Measurements from ENCODE around the gene CYTH2.

Gene CYTH2

DNA sequence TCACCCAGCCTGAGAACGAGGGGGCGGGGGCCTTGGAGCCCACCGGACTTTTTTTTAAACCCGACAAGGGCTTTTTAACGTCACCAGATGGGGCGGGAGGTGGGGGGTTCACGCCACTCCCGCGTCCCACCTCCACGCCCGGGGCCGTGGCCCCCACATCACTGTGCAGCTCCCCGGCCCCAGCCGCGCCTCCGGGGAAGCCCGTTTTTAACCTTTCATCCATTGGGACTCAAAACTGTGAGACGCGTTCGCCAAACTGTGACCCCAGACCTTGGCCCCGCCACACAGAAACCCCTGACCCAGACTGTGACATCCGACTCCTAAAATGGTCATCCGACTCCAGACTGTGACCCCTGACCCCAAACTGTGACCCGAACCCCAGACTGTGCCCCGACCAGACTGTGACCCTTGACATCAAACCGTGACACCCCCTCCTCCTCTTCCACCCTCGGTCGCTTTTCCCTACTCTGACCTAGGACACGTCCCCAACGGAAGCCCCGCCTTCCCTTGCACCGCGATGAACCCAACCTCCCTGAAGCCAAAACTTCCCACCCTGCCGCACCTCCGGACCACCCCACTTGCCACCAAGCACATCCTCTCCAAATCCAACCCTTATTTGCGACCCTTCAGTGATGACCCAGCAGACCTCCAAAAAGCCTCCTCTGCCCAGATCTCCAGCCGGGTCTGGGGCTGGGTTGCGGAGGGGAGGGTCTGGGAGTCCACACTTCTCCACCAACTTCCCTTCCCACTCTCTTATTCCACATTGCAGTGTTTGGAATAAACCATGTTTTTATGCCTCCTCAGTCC lies 24.8 kb upstream of the CYTH2 start:
- H3K4me3 ChIP-seq = peak overlapping the region; percentile 82 to 99
- DNase-seq = no peak

DNA sequence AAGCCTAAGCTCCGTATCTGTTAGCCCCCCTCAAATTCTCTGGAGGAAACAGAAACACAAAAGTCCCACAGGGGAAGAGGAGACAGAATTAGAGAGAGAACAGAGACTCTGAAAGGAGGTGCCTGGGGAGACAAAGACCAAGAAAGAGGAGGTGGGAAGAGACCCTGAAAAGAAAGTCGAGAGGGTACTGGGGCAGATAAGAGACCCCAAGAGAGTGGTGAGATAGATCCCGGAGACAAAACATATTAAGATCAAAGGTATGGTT lies 24.3 kb upstream of the CYTH2 start:
- Histone ChIP-seq H3K9me3 (no peaks in the 10 kb centered on the region), H3K4me1 (peaks cover 0 to 27% (median 21%) of the 10 kb centered on the region in 4 donors), H3K27ac (peak overlapping the region; percentile 83 to 92), H3K36me3 (peaks cover 16 to 30% (median 26%) of the 10 kb centered on the region in 3 donors), H3K4me3 (peak overlapping the region; percentile 82 to 99), H3K27me3 (peaks cover 0 to 24% of the 10 kb centered on the region in 2 donors)
- TF ChIP-seq, protein P1, sequence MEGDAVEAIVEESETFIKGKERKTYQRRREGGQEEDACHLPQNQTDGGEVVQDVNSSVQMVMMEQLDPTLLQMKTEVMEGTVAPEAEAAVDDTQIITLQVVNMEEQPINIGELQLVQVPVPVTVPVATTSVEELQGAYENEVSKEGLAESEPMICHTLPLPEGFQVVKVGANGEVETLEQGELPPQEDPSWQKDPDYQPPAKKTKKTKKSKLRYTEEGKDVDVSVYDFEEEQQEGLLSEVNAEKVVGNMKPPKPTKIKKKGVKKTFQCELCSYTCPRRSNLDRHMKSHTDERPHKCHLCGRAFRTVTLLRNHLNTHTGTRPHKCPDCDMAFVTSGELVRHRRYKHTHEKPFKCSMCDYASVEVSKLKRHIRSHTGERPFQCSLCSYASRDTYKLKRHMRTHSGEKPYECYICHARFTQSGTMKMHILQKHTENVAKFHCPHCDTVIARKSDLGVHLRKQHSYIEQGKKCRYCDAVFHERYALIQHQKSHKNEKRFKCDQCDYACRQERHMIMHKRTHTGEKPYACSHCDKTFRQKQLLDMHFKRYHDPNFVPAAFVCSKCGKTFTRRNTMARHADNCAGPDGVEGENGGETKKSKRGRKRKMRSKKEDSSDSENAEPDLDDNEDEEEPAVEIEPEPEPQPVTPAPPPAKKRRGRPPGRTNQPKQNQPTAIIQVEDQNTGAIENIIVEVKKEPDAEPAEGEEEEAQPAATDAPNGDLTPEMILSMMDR (IDR thresholded peaks at IDR 0.05) = no peak
- DNase-seq = no peak
- intact Hi-C loops (cut with DNase I; ENCODE audit: low total_unique reads) = no loop called here

More for the DNA sequence above, 24.8 kb upstream of the CYTH2 start:
- Histone ChIP-seq H3K9me3 (no peaks in the 10 kb centered on the region), H3K36me3 (peaks cover 11 to 25% (median 21%) of the 10 kb centered on the region in 3 donors), H3K4me1 (peaks cover 0 to 27% (median 21%) of the 10 kb centered on the region in 4 donors), H3K27me3 (peaks cover 0 to 29% of the 10 kb centered on the region in 2 donors), H3K27ac (peak overlapping the region; percentile 83 to 92)
- TF ChIP-seq, protein P1 (IDR thresholded peaks at IDR 0.05) = no peak
- intact Hi-C loops (cut with DNase I; ENCODE audit: low total_unique reads) = no loop called here

DNA sequence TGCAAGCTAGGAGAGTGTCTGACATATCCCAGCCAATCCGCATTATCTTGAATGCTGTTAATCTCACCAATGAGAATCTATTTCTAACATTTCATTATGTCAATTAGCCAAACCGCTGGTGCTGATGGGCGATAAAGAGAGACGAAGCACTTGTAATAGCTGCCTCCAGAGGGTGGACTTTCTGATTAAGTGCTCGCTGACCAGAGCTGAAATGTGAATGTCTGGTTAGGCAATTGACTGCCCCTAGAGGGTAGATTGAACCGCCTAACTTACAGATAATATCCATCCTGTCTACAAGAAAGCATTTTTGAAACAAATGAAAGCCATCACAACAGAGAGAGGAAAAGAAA lies 23.9 kb upstream of the CYTH2 start:
- TF ChIP-seq, protein P1 (IDR thresholded peaks at IDR 0.05) = peak; percentile 63 to 73
- intact Hi-C loops (cut with DNase I; ENCODE audit: low total_unique reads) = no loop called here
- DNase-seq = peak in 1 of 2 donors; percentile 57
- H3K27me3 ChIP-seq = peaks cover 0 to 23% of the 10 kb centered on the region in 2 donors
- H3K4me1 ChIP-seq = peaks cover 0 to 27% (median 21%) of the 10 kb centered on the region in 4 donors
- no peaks in the 10 kb centered on the region for H3K9me3 ChIP-seq
- peak overlapping the region; percentile 83 to 92 for H3K27ac ChIP-seq
- H3K4me3 ChIP-seq = peak overlapping the region; percentile 82 to 99
- H3K36me3 ChIP-seq = peaks cover 20 to 34% (median 30%) of the 10 kb centered on the region in 3 donors

DNA sequence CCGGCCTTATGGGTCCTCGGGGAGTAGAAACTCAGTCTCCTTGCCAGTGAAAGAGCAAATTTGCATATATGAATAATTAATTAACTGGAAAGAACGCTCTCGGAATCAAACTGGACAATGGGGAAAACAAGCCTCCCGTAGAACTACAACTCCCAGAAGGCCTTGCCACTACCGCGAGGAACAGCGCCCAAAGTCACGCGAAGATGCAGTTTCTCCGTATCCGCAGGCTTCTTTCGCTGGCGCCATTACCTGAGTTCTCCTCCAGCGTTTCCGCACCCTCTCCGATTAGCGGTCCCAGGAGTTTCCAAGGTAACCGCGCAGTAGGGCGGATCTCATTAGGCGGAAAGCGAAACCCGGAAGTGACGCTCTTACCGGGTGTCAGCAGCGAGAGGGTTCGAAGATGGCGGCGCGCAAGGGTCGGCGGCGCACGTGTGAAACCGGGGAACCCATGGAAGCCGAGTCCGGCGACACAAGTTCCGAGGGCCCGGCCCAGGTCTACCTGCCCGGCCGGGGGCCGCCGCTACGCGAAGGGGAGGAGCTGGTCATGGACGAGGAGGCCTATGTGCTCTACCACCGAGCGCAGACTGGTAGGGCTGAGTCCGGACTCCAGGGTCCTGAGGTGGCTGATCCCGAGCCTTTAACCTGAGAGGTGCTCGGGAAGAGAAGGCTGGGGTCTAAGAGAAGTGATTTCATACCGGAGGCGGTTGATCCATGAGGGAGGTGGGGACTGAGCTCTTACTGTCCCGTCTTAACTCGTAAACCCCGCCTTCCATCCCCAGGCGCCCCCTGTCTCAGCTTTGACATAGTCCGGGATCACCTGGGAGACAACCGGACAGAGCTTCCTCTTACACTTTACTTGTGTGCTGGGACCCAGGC lies 23.3 kb upstream of the CYTH2 start, which contains the start of gene GRWD1:
Gene GRWD1 (plus strand): TSS at position 378 of the 876 bp plus-strand sequence. CDS start 23 bp downstream, at position 401.
- H3K9me3 ChIP-seq = no peaks in the 10 kb centered on the region
- H3K27me3 ChIP-seq = peaks cover 0 to 21% of the 10 kb centered on the region in 2 donors
- peaks cover 0 to 27% (median 21%) of the 10 kb centered on the region in 4 donors for H3K4me1 ChIP-seq
- intact Hi-C loops (cut with DNase I; ENCODE audit: low total_unique reads) = no loop called here
- TF ChIP-seq, protein P1 (IDR thresholded peaks at IDR 0.05) = no peak
- peak; percentile 94 to 95 for DNase-seq
- H3K36me3 ChIP-seq = peaks cover 26 to 40% (median 36%) of the 10 kb centered on the region in 3 donors
- peak within 1 kb of the TSS; percentile 83 to 92 for H3K27ac ChIP-seq
- H3K4me3 ChIP-seq = peak within 1 kb of the TSS; percentile 82 to 99

DNA sequence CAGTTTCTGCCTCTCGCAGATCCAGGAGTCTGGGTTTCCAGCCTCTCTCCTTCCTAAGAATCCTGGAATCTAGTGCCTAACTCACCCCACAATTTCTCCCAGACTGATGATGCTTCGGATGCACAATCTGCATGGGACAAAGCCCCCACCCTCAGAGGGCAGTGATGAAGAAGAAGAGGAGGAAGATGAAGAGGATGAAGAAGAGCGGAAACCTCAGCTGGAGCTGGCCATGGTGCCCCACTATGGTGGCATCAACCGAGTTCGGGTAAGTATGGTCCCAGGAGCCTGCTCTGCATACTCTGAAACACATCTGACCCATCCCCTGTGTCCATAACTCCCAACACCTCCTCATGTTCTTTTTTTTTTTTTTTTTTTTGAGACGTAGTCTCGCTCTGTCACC lies 22.6 kb upstream of the CYTH2 start:
- TF ChIP-seq, protein P1 (IDR thresholded peaks at IDR 0.05) = no peak
- Histone ChIP-seq H3K27ac (peak overlapping the region in 1 of 2 donors; percentile 83), H3K9me3 (no peaks in the 10 kb centered on the region), H3K4me3 (peak overlapping the region; percentile 82 to 99), H3K27me3 (peaks cover 0 to 15% of the 10 kb centered on the region in 2 donors), H3K36me3 (peaks cover 33 to 47% (median 41%) of the 10 kb centered on the region in 3 donors), H3K4me1 (peaks cover 0 to 27% (median 21%) of the 10 kb centered on the region in 4 donors)
- no peak for DNase-seq
- intact Hi-C loops (cut with DNase I; ENCODE audit: low total_unique reads) = no loop called here
